HepG2 (cell line): Measurements from ENCODE around the gene OR6C2.

Source experiments
- ARHGAP35 ChIP-seq: sonication (generic); formaldehyde crosslinking; IDR thresholded peaks from 2 replicates; pipeline ENCODE4 v1.9.0; 2022; ENCODE audit warnings: mild to moderate bottlenecking, inconsistent platforms, moderate library complexity, missing genetic modification reagents, borderline replicate concordance
- ARNTL ChIP-seq: sonication (generic); formaldehyde crosslinking; IDR thresholded peaks from 2 replicates; pipeline ENCODE4 v1.4.0; 2020; ENCODE audit warnings: mild to moderate bottlenecking, missing genetic modification reagents
- ATF1 ChIP-seq: IDR thresholded peaks from 2 replicates; pipeline ENCODE4 v1.6.1; 2016; ENCODE audit warnings: mild to moderate bottlenecking, control low read depth
- CTCF ChIP-seq: sonication (generic); formaldehyde crosslinking; IDR thresholded peaks from 2 replicates; pipeline ENCODE4 v1.5.0; 2020; ENCODE audit warnings: mild to moderate bottlenecking, missing genetic modification reagents, moderate library complexity
- MAX ChIP-seq: IDR thresholded peaks from 2 replicates; pipeline ENCODE4 v1.6.1; 2012; ENCODE audit warnings: inconsistent platforms
- POLR2A ChIP-seq, 2 experiments: IDR thresholded peaks; 2 replicates each; pipeline ENCODE4 v1.6.1; 2011; ENCODE audit warnings: low read depth in 2 of 2, low read length in 2 of 2, mild to moderate bottlenecking in 1 of 2, moderate library complexity in 1 of 2; ENCODE audit not compliant: insufficient read depth in 1 of 2
- ZBTB43 ChIP-seq: sonication (generic); formaldehyde crosslinking; conservative IDR thresholded peaks from 2 replicates; pipeline ENCODE4 v1.4.0; 2020; ENCODE audit warnings: missing genetic modification reagents
- ZNF510 ChIP-seq: sonication (generic); formaldehyde crosslinking; IDR thresholded peaks from 2 replicates; pipeline ENCODE4 v1.4.0; 2020; ENCODE audit warnings: low read depth, mild to moderate bottlenecking, missing genetic modification reagents

- TF ChIP-seq ATF1 = no peak
- no peak for TF ChIP-seq ARHGAP35
- TF ChIP-seq ZNF510 (CRISPR knock-in tag) = no peak
- TF ChIP-seq CTCF (CRISPR knock-in tag) = no peak
- no peak for TF ChIP-seq ZBTB43 (CRISPR knock-in tag)
- TF ChIP-seq ARNTL (CRISPR knock-in tag) = no peak
- TF ChIP-seq POLR2A (IDR thresholded peaks at IDR 0.05; ENCODE audit: insufficient read depth in 1 of 2, low read depth in 2 of 2, low read length in 2 of 2) = no peak
- no peak for TF ChIP-seq MAX
These were observed 24.0 kb downstream of the OR6C2 start for GRCh38 chr12:55467836-55468235.
